Smooth muscle cell (in vitro differentiated cells): ENCODE measurements around the gene ACOX3. TPM values are rescaled to one million over a fixed set of nuclear protein-coding genes. Genes with fewer than 3 reads are reported as not detected.

ENCODE experiments used
- DNase-seq: peaks from one replicate; lab custom pipeline; 2025; ENCODE audit not compliant: unreplicated experiment; lab: John Stamatoyannopoulos, UW
- H2AFZ ChIP-seq: fragments of 200-600 bp; sonication (generic); 2 replicates; pipeline ENCODE4 v1.6.0; 2016; ENCODE audit warnings: antibody characterized with exemption, low read depth, mild to moderate bottlenecking
- H3F3A ChIP-seq: fragments of 200-600 bp; sonication (generic); 2 replicates; pipeline ENCODE4 v1.6.0; 2017; ENCODE audit warnings: antibody characterized with exemption, low read depth
- H3K27ac ChIP-seq: fragments of 200-600 bp; sonication (generic); 2 replicates; pipeline ENCODE4 v1.5.1; 2016; ENCODE audit warnings: low read depth, mild to moderate bottlenecking
- H3K27me3 ChIP-seq: fragments of 200-600 bp; sonication (generic); 2 replicates; pipeline ENCODE4 v1.6.1; 2016; ENCODE audit warnings: low read depth, mild to moderate bottlenecking
- H3K36me3 ChIP-seq: fragments of 200-600 bp; sonication (generic); 2 replicates; pipeline ENCODE4 v1.5.1; 2016; ENCODE audit warnings: low read depth
- H3K4me1 ChIP-seq: fragments of 200-600 bp; sonication (generic); 2 replicates; pipeline ENCODE4 v1.5.1; 2016; ENCODE audit warnings: low read depth
- H3K4me2 ChIP-seq: fragments of 200-600 bp; sonication (generic); 2 replicates; pipeline ENCODE4 v1.6.0; 2016; ENCODE audit warnings: mild to moderate bottlenecking
- H3K4me3 ChIP-seq: fragments of 200-600 bp; sonication (generic); 2 replicates; pipeline ENCODE4 v1.5.1; 2016; ENCODE audit warnings: mild to moderate bottlenecking
- H3K79me2 ChIP-seq: fragments of 200-600 bp; sonication (generic); 2 replicates; pipeline ENCODE4 v1.6.0; 2016; ENCODE audit warnings: low read depth, mild to moderate bottlenecking
- H3K9ac ChIP-seq: fragments of 200-600 bp; sonication (generic); 2 replicates; pipeline ENCODE4 v1.6.0; 2016; ENCODE audit warnings: low read depth
- H3K9me3 ChIP-seq: fragments of 200-600 bp; sonication (generic); replicated peaks from 2 replicates; pipeline ENCODE4 v1.5.1; 2016; ENCODE audit warnings: low read depth
- H4K20me1 ChIP-seq: fragments of 200-600 bp; sonication (generic); 2 replicates; pipeline ENCODE4 v1.6.0; 2016; ENCODE audit warnings: low read depth
- WGBS: methylation state at CpG from one replicate; pipeline ENCODE4 v1.1.7; 2016; ENCODE audit warnings: low lambda C conversion rate; 5-methylcytosine and 5-hydroxymethylcytosine counted together
- polyA plus RNA-seq: library from polyadenylated mRNA; unstranded; fragments of >200 nt; fragmentation: Nextera tagmentation; extraction: Ambion mirVana; gene quantifications from 2 replicates; pipeline ENCODE4 v1.2.1, GENCODE V29; 2016
- total RNA-seq: library from RNA; depleted of rRNA; stranded (reverse); fragments of >200 nt; gene quantifications from 2 replicates; pipeline ENCODE4 v1.2.3, GENCODE V29; 2014
- TF ChIP-seq, protein P1 (sequence below): fragments of 200-600 bp; sonication (generic); IDR thresholded peaks from 2 replicates; pipeline ENCODE4 v1.5.1; 2017; ENCODE audit warnings: borderline replicate concordance, mild to moderate bottlenecking, antibody characterized with exemption; ENCODE audit not compliant: insufficient read depth, poor library complexity, severe bottlenecking

The ACOX3 gene
- total and polyA plus RNA-seq, 2 experiments from 2014 or later, result 25.0 to 27.9 TPM

GRCh38 chr4:8402640-8403039, 37.9 kb downstream of the ACOX3 start:
- H2AFZ ChIP-seq, result no peak overlapping the region
- WGBS, result 86% methylated on average over 14 of the region's 14 CpGs
- no peaks in the 10 kb centered on the region for H3K27me3 ChIP-seq
- no peak for DNase-seq
- no peaks in the 10 kb centered on the region for H3F3A ChIP-seq
- no peaks in the 10 kb centered on the region for H3K79me2 ChIP-seq
- no peak overlapping the region for H3K4me2 ChIP-seq
- TF ChIP-seq, protein P1, sequence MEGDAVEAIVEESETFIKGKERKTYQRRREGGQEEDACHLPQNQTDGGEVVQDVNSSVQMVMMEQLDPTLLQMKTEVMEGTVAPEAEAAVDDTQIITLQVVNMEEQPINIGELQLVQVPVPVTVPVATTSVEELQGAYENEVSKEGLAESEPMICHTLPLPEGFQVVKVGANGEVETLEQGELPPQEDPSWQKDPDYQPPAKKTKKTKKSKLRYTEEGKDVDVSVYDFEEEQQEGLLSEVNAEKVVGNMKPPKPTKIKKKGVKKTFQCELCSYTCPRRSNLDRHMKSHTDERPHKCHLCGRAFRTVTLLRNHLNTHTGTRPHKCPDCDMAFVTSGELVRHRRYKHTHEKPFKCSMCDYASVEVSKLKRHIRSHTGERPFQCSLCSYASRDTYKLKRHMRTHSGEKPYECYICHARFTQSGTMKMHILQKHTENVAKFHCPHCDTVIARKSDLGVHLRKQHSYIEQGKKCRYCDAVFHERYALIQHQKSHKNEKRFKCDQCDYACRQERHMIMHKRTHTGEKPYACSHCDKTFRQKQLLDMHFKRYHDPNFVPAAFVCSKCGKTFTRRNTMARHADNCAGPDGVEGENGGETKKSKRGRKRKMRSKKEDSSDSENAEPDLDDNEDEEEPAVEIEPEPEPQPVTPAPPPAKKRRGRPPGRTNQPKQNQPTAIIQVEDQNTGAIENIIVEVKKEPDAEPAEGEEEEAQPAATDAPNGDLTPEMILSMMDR, result no peak
- H4K20me1 ChIP-seq, result no peaks in the 10 kb centered on the region
- no peak overlapping the region for H3K27ac ChIP-seq
- H3K36me3 ChIP-seq, result no peaks in the 10 kb centered on the region
- no peak overlapping the region for H3K9ac ChIP-seq
- H3K4me3 ChIP-seq, result no peak overlapping the region
- no peaks in the 10 kb centered on the region for H3K4me1 ChIP-seq
- H3K9me3 ChIP-seq, result no peaks in the 10 kb centered on the region

- no peaks in the 10 kb centered on the region for H3K79me2 ChIP-seq
- no peaks in the 10 kb centered on the region for H3K36me3 ChIP-seq
- H3K9me3 ChIP-seq, result no peaks in the 10 kb centered on the region
- H3F3A ChIP-seq, result no peaks in the 10 kb centered on the region
- 96% methylated on average over 10 of the region's 11 CpGs for WGBS
- no peak overlapping the region for H2AFZ ChIP-seq
- H3K4me2 ChIP-seq, result no peak overlapping the region
- no peak for DNase-seq
- H3K9ac ChIP-seq, result no peak overlapping the region
- H4K20me1 ChIP-seq, result no peaks in the 10 kb centered on the region
- no peaks in the 10 kb centered on the region for H3K27me3 ChIP-seq
- H3K4me3 ChIP-seq, result no peak overlapping the region
- no peaks in the 10 kb centered on the region for H3K4me1 ChIP-seq
- TF ChIP-seq, protein P1, result no peak
- H3K27ac ChIP-seq, result no peak overlapping the region
Measured at GRCh38 chr4:8402181-8402597, 38.3 kb downstream of the ACOX3 start.

- WGBS, result 97% methylated on average over 10 of the region's 10 CpGs
- DNase-seq, result no peak
- Histone ChIP-seq H3K9me3 (no peaks in the 10 kb centered on the region), H3K4me1 (no peaks in the 10 kb centered on the region), H3K4me2 (no peak overlapping the region), H3K79me2 (no peaks in the 10 kb centered on the region), H3F3A (no peaks in the 10 kb centered on the region), H3K27me3 (no peaks in the 10 kb centered on the region), H4K20me1 (no peaks in the 10 kb centered on the region), H3K27ac (no peak overlapping the region), H3K4me3 (no peak overlapping the region), H2AFZ (no peak overlapping the region), H3K36me3 (no peaks in the 10 kb centered on the region), H3K9ac (no peak overlapping the region)
- TF ChIP-seq, protein P1, result no peak
Measured at GRCh38 chr4:8401665-8402064, 38.9 kb downstream of the ACOX3 start.

GRCh38 chr4:8400632-8401325, 39.7 kb downstream of the ACOX3 start:
- Histone ChIP-seq H3F3A (no peaks in the 10 kb centered on the region), H4K20me1 (no peaks in the 10 kb centered on the region), H2AFZ (no peak overlapping the region), H3K36me3 (no peaks in the 10 kb centered on the region), H3K9me3 (no peaks in the 10 kb centered on the region), H3K4me3 (no peak overlapping the region), H3K27ac (no peak overlapping the region), H3K79me2 (no peaks in the 10 kb centered on the region), H3K9ac (no peak overlapping the region), H3K4me2 (no peak overlapping the region), H3K4me1 (no peaks in the 10 kb centered on the region), H3K27me3 (no peaks in the 10 kb centered on the region)
- WGBS, result 95% methylated on average over 13 of the region's 13 CpGs
- DNase-seq, result no peak
- TF ChIP-seq, protein P1, result no peak
